OCI-LY7 (cell line): ENCODE measurements around the gene AP2A1. TPM values are rescaled to one million over a fixed set of nuclear protein-coding genes. Genes with fewer than 3 reads are reported as not detected.

Source experiments
- BruUV-seq: library from RNA; stranded (reverse); fragments of 400-500 nt; replicated peaks from 2 replicates; lab custom pipeline; 2021; lab: Mats Ljungman, UMichigan
- CTCF ChIA-PET: fragments of 300-600 bp; sonication (Branson Sonifier 250); formaldehyde crosslinking; loops from one replicate; lab custom pipeline; 2022; ENCODE audit warnings: antibody characterized with exemption; ENCODE audit not compliant: unreplicated experiment; lab: Charles Lee
- POLR2A ChIA-PET: fragments of 300-600 bp; sonication (Branson Sonifier 250); formaldehyde crosslinking; loops from one replicate; lab custom pipeline; 2022; ENCODE audit warnings: antibody characterized with exemption; lab: Charles Lee
- DNase-seq: peaks from one replicate; pipeline ENCODE4 v3.0.0-alpha.2; 2015; ENCODE audit warnings: low spot score
- H2AFZ ChIP-seq: fragments of 200-600 bp; sonication (generic), shearing (Covaris generic); 2 replicates; pipeline ENCODE4 v1.6.1; 2014; ENCODE audit warnings: mild to moderate bottlenecking, antibody characterized with exemption, low read length, moderate library complexity
- H3K27ac ChIP-seq: fragments of 200-600 bp; sonication (generic); 2 replicates; pipeline ENCODE4 v1.5.1; 2014; ENCODE audit warnings: mixed run types, low read depth, mild to moderate bottlenecking, moderate library complexity, low read length, inconsistent platforms; ENCODE audit not compliant: poor library complexity, severe bottlenecking
- H3K36me3 ChIP-seq: fragments of 200-600 bp; sonication (generic); 2 replicates; pipeline ENCODE4 v1.6.1; 2014; ENCODE audit warnings: mild to moderate bottlenecking, antibody characterized with exemption, low read length, moderate library complexity, mixed read lengths; ENCODE audit not compliant: insufficient read depth
- H3K4me1 ChIP-seq: fragments of 200-600 bp; sonication (generic); 2 replicates; pipeline ENCODE4 v1.5.1; 2014; ENCODE audit warnings: mild to moderate bottlenecking, low read length; ENCODE audit not compliant: insufficient read depth, poor library complexity, severe bottlenecking
- H3K4me2 ChIP-seq: fragments of 200-600 bp; sonication (generic); 2 replicates; pipeline ENCODE4 v1.6.1; 2014; ENCODE audit warnings: mild to moderate bottlenecking, low read length
- H3K4me3 ChIP-seq: fragments of 200-600 bp; sonication (generic); 2 replicates; pipeline ENCODE4 v1.5.1; 2014; ENCODE audit warnings: mild to moderate bottlenecking, low read depth, low read length; ENCODE audit not compliant: poor library complexity, severe bottlenecking
- H3K79me2 ChIP-seq: fragments of 200-600 bp; sonication (generic); 2 replicates; pipeline ENCODE4 v1.6.1; 2016; ENCODE audit warnings: low read depth, mild to moderate bottlenecking, low read length, moderate library complexity, mixed read lengths; ENCODE audit not compliant: insufficient read depth
- H3K9me2 ChIP-seq: fragments of 200-600 bp; sonication (generic); 2 replicates; pipeline ENCODE4 v1.6.1; 2016; ENCODE audit warnings: mild to moderate bottlenecking, low read length, mixed read lengths; ENCODE audit not compliant: insufficient read depth
- H3K9me3 ChIP-seq: fragments of 200-600 bp; sonication (generic); 2 replicates; pipeline ENCODE4 v1.6.1; 2014; ENCODE audit warnings: mild to moderate bottlenecking, mixed run types, low read length, mixed read lengths
- H4K20me1 ChIP-seq: fragments of 200-600 bp; sonication (generic); 2 replicates; pipeline ENCODE4 v1.6.1; 2014; ENCODE audit warnings: mild to moderate bottlenecking, antibody characterized with exemption, low read length, moderate library complexity, mixed read lengths; ENCODE audit not compliant: insufficient read depth
- CTCF ChIP-seq: fragments of 200-600 bp; sonication (generic); conservative IDR thresholded peaks from 2 replicates; pipeline ENCODE4 v1.5.1; 2014; ENCODE audit warnings: mild to moderate bottlenecking, antibody characterized with exemption, low read length, moderate library complexity, mixed read lengths
- EZH2phosphoT487 ChIP-seq: fragments of 200-600 bp; sonication (generic); IDR thresholded peaks from 2 replicates; pipeline ENCODE4 v1.6.1; 2018; ENCODE audit warnings: low read depth, borderline replicate concordance, mild to moderate bottlenecking, mixed run types, antibody characterized with exemption, low read length, moderate library complexity, mixed read lengths
- intact Hi-C: fragments of 100-400 bp; cut with micrococcal nuclease; formaldehyde crosslinking; loops from one replicate; pipeline ENCODE4 v1.10.0; 2022; ENCODE audit not compliant: unreplicated experiment
- total RNA-seq, 2 experiments: library from RNA; depleted of rRNA in 1 of 2; stranded (reverse); fragments of >200 nt in 1 of 2; shearing (Covaris generic) in 1 of 2; gene quantifications; 2 replicates each; pipeline ENCODE4 v1.2.3, GENCODE V29; 2014 to 2022

AP2A1 gene
- total RNA-seq, 2 experiments from 2014 or later: 46.9 to 47.4 TPM

- DNase-seq: peak; percentile 97
- H3K27ac ChIP-seq: peak within 1 kb of the TSS; percentile 87
- peak within 1 kb of the TSS; percentile 94 for H3K4me2 ChIP-seq
- H3K9me2 ChIP-seq: no peaks in the 10 kb centered on the region
- peaks cover 24% of the 10 kb centered on the region for H3K79me2 ChIP-seq
- peaks cover 24% of the 10 kb centered on the region; the same call in 1 of the 2 replicates for H3K36me3 ChIP-seq
- peaks cover 28% of the 10 kb centered on the region for H3K4me1 ChIP-seq
- H2AFZ ChIP-seq: peak within 1 kb of the TSS; percentile 70
- H3K4me3 ChIP-seq: peak within 1 kb of the TSS; percentile 88
- BruUV-seq: no TSS peak
- POLR2A ChIA-PET: interaction anchor here (0.7 to 2.0 kb wide), 3 partner anchors 19 to 38 kb away, joined by 3 to 8 read pairs (median 3); partner anchors contain the start of genes FUZ and MED25
- intact Hi-C loops: loop anchor here (1.0 to 2.0 kb wide), 2 partner anchors 28 to 74 kb away; no protein-coding TSS in a partner anchor
- CTCF ChIA-PET: no interaction called here
- TF ChIP-seq EZH2phosphoT487: no peak
- no peak for TF ChIP-seq CTCF
- H4K20me1 ChIP-seq: peaks cover 20% of the 10 kb centered on the region
- no peaks in the 10 kb centered on the region for H3K9me3 ChIP-seq
Observed at GRCh38 chr19:49850487-49851342, 83.9 kb downstream of the AP2A1 start, which contains the start of gene PTOV1. TSS of gene PTOV1 (plus strand) at chr19:49851159.

- CTCF ChIA-PET: no interaction called here
Observed at GRCh38 chr19:49851456-49852259, 84.9 kb downstream of the AP2A1 start.

More at GRCh38 chr19:49851456-49852259, 84.9 kb downstream of the AP2A1 start:
- peak overlapping the region; percentile 88 for H3K4me3 ChIP-seq
- peaks cover 24% of the 10 kb centered on the region for H3K79me2 ChIP-seq
- no peak for TF ChIP-seq EZH2phosphoT487
- 0 out of 2 replicates have a peak, but pooled peaks have one; percentile 19 for TF ChIP-seq CTCF
- no TSS peak for BruUV-seq
- no peaks in the 10 kb centered on the region for H3K9me2 ChIP-seq
- no peaks in the 10 kb centered on the region for H3K9me3 ChIP-seq
- peaks cover 20% of the 10 kb centered on the region for H4K20me1 ChIP-seq
- peaks cover 28% of the 10 kb centered on the region for H3K4me1 ChIP-seq
- POLR2A ChIA-PET: no interaction called here
- intact Hi-C loops: loop anchor here (2.0 kb wide), 1 partner anchor 29 kb away; no protein-coding TSS in a partner anchor
- peak overlapping the region; percentile 87 for H3K27ac ChIP-seq
- H3K4me2 ChIP-seq: peak overlapping the region; percentile 94
- peaks cover 33% of the 10 kb centered on the region; the same call in 1 of the 2 replicates for H3K36me3 ChIP-seq
- peak; percentile 62 for DNase-seq
- no peak overlapping the region for H2AFZ ChIP-seq
